Globus pallidus (tissue), 1 donor: ENCODE measurements around the gene SLC30A5.

Experiments
- DNase-seq: peaks from one replicate; pipeline ENCODE4 v3.0.0-alpha.2; 2015; ENCODE audit warnings: low spot score

Gene SLC30A5

GRCh38 chr5:69167929-69168328 lies 74.1 kb downstream of the SLC30A5 start:
- DNase-seq = no peak

GRCh38 chr5:69170495-69170894 lies 76.7 kb downstream of the SLC30A5 start:
- DNase-seq = no peak

GRCh38 chr5:69170969-69171368 lies 77.2 kb downstream of the SLC30A5 start:
- DNase-seq = no peak
